Measurements from ENCODE around the gene CD48. TPM values are rescaled to one million over a fixed set of nuclear protein-coding genes. Genes with fewer than 3 reads are reported as not detected.

The CD48 gene
- polyA plus RNA-seq, 1 donor (not counting 4 experiments of a cell fraction or from before 2014, with no cell fraction given), result 0.07 TPM

GRCh38 chr1:160659566-160659965 lies 52.1 kb downstream of the CD48 start:
- Histone ChIP-seq H3K9me1 (ENCODE audit: control insufficient read depth, extremely low read depth, insufficient read depth, low read length) (no peaks in the 10 kb centered on the region), H3K4me1 (ENCODE audit: control insufficient read depth, extremely low read depth, insufficient read depth, low read length) (no peaks in the 10 kb centered on the region), H3K36me3 (ENCODE audit: control insufficient read depth in 2 of 2, extremely low read depth in 1 of 2, insufficient read depth in 2 of 2, low read length in 2 of 2) (no peaks in the 10 kb centered on the region), H3K9me3 (ENCODE audit: control insufficient read depth, low read depth, low read length) (no peaks in the 10 kb centered on the region), H3K9ac (ENCODE audit: control insufficient read depth, extremely low read depth, insufficient read depth, low read length) (no peak overlapping the region), H4K20me1 (ENCODE audit: control insufficient read depth, extremely low read depth, insufficient read depth, low read length) (no peaks in the 10 kb centered on the region), H3K4me3 (ENCODE audit: control insufficient read depth in 2 of 3, extremely low read depth in 1 of 3, insufficient read depth in 2 of 3, low read depth in 1 of 3, low read length in 3 of 3) (no peak overlapping the region), H2AFZ (ENCODE audit: control insufficient read depth, low read length) (no peak overlapping the region), H3K4me2 (ENCODE audit: control insufficient read depth, extremely low read depth, insufficient read depth, low read depth, low read length) (no peak overlapping the region), H3K27ac (ENCODE audit: control insufficient read depth, insufficient read depth, low read length) (no peak overlapping the region), H3K27me3 (ENCODE audit: control insufficient read depth, extremely low read depth, insufficient read depth, low read length) (peaks cover 4% of the 10 kb centered on the region), H3K79me2 (ENCODE audit: control insufficient read depth, insufficient read depth, low read length) (no peaks in the 10 kb centered on the region)
- dilution Hi-C loops (cut with MboI; ENCODE audit: extremely low pct_ligation_motif_present, low sequenced_read_pairs), result no loop called here
- FAIRE-seq (no peak), DNase-seq (ENCODE audit: low read depth, low spot score) (no peak)
- TF ChIP-seq, protein P1, sequence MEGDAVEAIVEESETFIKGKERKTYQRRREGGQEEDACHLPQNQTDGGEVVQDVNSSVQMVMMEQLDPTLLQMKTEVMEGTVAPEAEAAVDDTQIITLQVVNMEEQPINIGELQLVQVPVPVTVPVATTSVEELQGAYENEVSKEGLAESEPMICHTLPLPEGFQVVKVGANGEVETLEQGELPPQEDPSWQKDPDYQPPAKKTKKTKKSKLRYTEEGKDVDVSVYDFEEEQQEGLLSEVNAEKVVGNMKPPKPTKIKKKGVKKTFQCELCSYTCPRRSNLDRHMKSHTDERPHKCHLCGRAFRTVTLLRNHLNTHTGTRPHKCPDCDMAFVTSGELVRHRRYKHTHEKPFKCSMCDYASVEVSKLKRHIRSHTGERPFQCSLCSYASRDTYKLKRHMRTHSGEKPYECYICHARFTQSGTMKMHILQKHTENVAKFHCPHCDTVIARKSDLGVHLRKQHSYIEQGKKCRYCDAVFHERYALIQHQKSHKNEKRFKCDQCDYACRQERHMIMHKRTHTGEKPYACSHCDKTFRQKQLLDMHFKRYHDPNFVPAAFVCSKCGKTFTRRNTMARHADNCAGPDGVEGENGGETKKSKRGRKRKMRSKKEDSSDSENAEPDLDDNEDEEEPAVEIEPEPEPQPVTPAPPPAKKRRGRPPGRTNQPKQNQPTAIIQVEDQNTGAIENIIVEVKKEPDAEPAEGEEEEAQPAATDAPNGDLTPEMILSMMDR (optimal IDR thresholded peaks at IDR 0.05 in 1 of 3, IDR thresholded peaks at IDR 0.05 in 1 of 3, conservative IDR thresholded peaks at IDR 0.05 in 1 of 3; ENCODE audit: extremely low read depth in 1 of 3, insufficient read depth in 2 of 3, low read length in 3 of 3), result no peak
- TF ChIP-seq EZH2 (IDR thresholded peaks at IDR 0.05; ENCODE audit: low read length), result no peak

DNA sequence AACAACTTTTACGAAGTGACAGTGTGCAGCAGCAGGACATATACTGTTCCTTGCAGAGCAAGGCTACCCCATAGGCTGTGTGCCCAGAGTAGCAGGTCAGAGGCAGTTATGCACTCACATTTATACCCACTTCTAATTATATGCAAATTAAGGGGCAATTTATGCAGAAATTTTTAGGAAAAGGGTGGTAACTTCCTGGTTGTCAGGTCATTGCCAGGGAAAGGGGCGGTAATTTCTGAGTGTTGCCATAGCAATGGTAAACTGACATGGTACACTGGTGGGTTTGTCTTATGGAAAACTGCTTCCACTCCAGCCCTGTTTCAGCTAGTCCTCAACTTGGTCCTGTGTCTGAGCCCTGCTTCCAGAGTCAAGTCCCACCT lies 52.8 kb downstream of the CD48 start:
- H3K9ac ChIP-seq (ENCODE audit: control insufficient read depth, extremely low read depth, insufficient read depth, low read length), result no peak overlapping the region
- no peak for FAIRE-seq
- no peaks in the 10 kb centered on the region for H3K9me3 ChIP-seq (ENCODE audit: control insufficient read depth, low read depth, low read length)
- no peaks in the 10 kb centered on the region for H3K9me1 ChIP-seq (ENCODE audit: control insufficient read depth, extremely low read depth, insufficient read depth, low read length)
- no peak overlapping the region for H3K27ac ChIP-seq (ENCODE audit: control insufficient read depth, insufficient read depth, low read length)
- H3K79me2 ChIP-seq (ENCODE audit: control insufficient read depth, insufficient read depth, low read length), result no peaks in the 10 kb centered on the region
- H2AFZ ChIP-seq (ENCODE audit: control insufficient read depth, low read length), result no peak overlapping the region
- no peak for DNase-seq (ENCODE audit: low read depth, low spot score)
- no peaks in the 10 kb centered on the region for H3K36me3 ChIP-seq (ENCODE audit: control insufficient read depth in 2 of 2, extremely low read depth in 1 of 2, insufficient read depth in 2 of 2, low read length in 2 of 2)
- H3K4me1 ChIP-seq (ENCODE audit: control insufficient read depth, extremely low read depth, insufficient read depth, low read length), result no peaks in the 10 kb centered on the region
- no peak overlapping the region for H3K4me3 ChIP-seq (ENCODE audit: control insufficient read depth in 2 of 3, extremely low read depth in 1 of 3, insufficient read depth in 2 of 3, low read depth in 1 of 3, low read length in 3 of 3)
- H3K27me3 ChIP-seq (ENCODE audit: control insufficient read depth, extremely low read depth, insufficient read depth, low read length), result peaks cover 11% of the 10 kb centered on the region
- no peaks in the 10 kb centered on the region for H4K20me1 ChIP-seq (ENCODE audit: control insufficient read depth, extremely low read depth, insufficient read depth, low read length)
- dilution Hi-C loops (cut with MboI; ENCODE audit: extremely low pct_ligation_motif_present, low sequenced_read_pairs), result no loop called here
- no peak for TF ChIP-seq EZH2 (IDR thresholded peaks at IDR 0.05; ENCODE audit: low read length)
- TF ChIP-seq, protein P1 (optimal IDR thresholded peaks at IDR 0.05 in 1 of 3, IDR thresholded peaks at IDR 0.05 in 1 of 3, conservative IDR thresholded peaks at IDR 0.05 in 1 of 3; ENCODE audit: extremely low read depth in 1 of 3, insufficient read depth in 2 of 3, low read length in 3 of 3), result no peak
- no peak overlapping the region for H3K4me2 ChIP-seq (ENCODE audit: control insufficient read depth, extremely low read depth, insufficient read depth, low read depth, low read length)

Data from keratinocyte (primary cell).